SIG-M5 (cell line): ENCODE results near the gene AKT1.
"Not testable (repeated sequence)": the region's sequence is repeated elsewhere in the genome, so short reads cannot be mapped to it uniquely, and the experiment has no call there.

ENCODE experiments used
- DNase-seq: peaks from one replicate; lab custom pipeline; 2025; lab: John Stamatoyannopoulos, UW

AKT1 gene

DNA sequence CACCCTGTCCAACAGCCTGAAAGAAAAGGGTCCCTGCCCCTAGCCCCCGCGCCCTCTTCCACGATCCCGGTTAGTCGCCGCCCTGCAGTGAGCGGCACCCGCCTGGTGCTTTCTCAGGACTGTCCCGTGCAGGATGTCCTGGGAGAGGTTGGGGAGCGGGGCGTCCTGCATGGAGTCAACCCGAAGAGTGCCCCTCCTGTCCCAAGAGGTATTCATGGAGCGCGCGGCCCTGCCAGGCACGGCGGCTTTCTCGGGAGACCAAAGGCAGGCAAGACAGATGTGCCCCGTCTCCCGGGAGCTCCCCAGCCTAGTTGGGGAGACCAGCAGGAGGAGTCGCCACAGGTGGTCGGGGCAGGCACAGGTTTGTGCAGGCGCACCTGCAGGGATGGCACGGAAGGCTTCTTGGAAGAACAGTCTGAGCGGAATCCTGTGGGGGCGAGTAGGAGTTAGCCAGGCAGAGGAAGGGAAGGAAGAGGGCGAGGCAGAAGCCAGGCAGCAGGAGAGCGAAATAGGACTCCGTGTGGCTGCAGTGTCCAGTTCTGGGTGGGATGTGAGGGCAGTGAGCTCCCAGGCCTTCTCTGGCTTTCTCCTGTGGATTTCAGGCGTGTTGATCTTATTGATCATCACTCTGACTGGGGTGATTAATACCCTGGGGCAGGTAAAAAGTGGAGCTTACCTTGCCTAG is 41.9 kb downstream of the AKT1 start:
- no peak for DNase-seq

DNA sequence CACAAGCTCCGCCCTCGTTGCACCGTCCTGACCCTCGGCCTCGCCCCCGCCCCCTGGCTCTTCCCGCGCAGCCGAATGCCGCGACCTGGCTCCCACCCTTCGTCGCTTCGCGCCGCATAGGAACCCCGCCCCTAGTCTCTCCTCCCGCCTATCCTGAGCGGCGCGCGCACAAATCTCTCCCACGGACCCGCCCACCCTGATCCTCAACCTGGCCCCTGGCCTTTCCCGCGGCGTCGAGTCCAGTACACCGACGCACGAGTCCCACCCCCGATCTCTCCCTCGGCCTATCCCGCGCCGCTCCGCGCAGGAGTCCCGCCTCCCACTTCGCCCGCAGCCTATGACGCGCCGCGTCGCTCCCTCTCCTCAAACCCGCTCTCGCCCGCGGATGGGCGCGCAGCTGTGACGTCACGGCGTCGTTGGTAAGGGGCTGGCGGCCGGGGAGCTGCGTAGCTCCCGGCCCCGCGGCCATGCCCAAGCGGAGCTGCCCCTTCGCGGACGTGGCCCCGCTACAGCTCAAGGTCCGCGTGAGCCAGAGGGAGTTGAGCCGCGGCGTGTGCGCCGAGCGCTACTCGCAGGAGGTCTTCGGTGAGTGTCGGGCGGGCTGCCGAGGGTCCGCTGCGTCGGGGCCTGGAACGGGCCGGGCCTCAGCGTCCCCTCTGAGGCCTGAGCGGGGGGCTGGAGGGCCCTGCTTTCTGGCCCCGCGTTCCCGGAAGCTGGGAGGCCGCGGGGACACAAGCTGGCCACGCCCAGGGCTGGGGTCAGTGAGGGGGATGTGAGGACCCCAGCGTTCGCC is 42.6 kb downstream of the AKT1 start, which contains the start of gene SIVA1:
Gene SIVA1, plus strand, starts transcription at position 413 of the 793 bp plus-strand sequence. Its CDS starts 55 bp downstream, at position 468.
- DNase-seq, result peak; percentile 99

DNA sequence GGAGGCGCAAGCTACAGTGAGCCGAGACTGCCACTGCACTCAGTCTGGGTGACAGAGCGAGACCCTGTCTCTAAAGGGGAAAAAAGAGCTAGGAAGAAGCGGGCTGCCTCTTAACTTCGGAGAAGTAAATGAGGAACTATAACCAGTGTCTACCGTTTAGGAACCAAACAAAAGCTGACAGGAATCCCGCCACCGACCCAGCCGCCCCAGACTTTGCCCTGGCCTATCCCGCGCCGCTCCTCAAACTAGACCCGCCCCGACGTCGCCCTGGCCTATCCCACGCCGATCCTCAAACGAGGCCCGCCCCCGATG is 43.2 kb downstream of the AKT1 start:
- DNase-seq, result peak; percentile 99

DNA sequence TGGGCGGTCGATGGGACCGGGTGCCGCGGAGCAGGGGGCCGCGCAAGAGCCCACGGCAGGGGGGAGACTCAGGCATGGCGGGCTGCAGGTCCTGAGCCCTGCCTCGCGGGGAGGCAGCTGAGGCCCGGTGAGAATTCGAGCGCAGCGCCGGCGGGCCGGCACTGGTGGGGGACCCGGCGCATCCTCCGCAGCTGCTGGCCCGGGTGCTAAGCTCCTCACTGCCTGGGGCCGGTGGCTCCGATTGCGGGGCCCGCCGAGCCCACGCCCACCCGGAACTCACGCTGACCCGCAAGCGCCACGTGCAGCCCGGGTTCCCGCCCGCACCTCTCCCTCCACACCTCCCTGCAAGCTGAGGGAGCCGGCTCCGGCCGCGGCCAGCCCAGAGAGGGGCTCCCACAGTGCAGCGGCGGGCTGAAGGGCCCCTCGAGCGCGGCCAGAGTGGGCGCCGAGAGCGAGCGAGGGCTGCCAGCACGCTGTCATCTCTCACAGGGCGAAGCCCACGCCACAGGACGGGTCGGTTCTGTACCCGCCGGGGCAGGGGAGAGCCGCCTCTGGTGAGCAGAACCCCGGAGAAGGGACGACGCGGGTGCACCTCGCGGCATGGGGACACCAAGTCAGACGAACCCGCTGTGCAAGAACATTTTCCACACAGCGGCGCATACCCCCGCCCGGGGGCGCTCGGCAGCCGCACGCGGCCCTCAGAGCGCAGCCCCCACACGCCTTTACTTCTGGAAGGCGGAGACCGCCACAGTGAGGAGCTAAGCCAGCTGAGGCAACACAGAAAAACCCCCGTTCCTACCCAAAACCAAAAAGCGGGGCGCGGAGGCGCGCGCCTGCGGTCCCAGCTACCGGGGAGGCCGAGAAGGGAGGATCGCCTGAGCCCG is 43.8 kb downstream of the AKT1 start:
- DNase-seq, result no peak

DNA sequence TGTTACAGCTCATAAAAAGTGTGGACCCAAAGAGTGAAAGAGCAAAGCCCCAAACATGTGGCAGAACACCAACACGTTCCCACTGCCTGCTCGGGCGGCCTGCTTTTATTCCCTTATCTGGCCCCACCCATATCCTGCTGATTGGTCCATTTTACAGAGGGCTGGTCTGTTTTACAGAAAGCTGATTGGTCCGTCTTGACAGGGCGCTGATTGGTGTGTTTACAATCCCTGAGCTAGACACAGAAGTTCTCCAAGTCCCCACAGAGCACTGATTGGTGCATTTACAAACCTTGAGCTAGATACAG is 44.8 kb downstream of the AKT1 start:
- not testable (repeated sequence) for DNase-seq

DNA sequence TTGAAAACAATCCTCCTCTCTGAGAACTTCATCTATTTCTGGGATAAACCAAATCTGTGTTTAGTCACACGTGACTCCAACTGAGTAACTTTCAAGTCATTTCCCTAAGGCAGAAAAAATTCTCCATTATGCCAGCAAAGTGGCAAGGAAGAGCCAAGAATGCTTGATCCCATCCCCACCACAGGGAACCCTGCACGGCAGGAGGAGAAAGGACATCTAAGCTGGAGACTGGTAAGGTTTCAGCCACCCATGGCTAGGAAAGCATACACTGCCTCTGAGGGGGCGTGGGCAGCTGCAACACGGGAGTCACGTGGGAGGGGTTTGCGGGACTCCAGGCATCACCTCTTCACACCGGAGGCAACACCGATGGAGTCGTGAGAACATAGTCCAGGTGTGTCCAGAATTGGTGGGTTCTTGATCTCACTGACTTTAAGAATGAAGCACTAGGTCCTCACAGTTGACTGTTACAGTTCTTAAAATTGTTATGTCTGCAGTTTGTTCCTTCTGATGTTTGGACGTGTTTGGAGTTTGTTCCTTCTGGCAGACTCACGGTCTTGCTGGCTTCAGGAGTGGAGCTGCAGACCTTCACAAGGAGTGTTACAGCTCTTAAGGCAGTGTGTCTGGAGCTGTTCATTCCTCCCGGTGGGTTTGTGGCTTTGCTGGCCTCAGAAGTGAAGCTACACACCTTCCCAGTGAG is 45.3 kb downstream of the AKT1 start:
- DNase-seq, result no peak

DNA sequence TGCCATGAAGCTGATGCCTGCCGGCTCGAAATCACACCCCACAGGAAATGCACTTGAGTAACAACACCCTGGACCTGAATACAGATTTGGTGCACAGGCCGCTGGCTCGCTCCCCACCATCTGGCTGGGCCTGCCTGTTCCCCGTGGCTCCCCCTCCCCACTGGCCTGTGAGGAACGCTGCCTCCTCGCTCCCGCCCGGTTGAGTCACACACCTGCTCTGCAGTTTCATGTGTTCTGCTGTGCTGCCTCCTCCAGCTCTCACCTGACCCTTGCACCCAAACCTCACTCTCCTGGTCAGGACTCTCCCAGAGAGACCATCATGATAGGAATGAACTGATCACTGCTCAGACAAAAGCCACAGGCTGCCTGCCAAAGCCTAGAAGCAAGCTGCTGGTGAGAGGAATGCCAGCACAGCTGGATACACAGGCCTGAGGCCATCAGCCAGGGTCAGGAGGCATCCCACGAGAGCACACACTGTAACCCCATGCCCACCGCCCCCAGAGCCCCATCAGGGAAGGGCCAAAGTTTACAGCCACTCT is 46.4 kb downstream of the AKT1 start:
- DNase-seq, result no peak

DNA sequence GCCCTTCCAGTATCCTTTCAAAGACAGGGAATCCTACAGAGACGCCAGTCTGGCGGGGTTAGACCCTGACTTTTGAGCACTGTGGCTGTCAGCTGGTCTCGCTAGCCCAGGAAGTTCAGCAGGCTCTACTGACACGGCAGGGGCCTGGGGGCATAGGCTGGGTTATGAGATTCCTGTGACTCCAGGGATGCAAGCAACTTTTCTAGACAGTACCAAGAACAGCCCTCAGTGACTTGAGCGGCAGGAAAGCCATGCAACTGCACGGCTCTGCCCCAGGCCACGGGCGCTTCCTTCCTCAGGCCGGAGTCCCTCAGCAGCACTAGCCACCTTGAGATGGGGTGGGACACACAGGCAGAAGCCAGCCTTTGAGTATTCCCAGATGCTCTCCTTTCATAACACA is 47.7 kb downstream of the AKT1 start:
- DNase-seq, result no peak

DNA sequence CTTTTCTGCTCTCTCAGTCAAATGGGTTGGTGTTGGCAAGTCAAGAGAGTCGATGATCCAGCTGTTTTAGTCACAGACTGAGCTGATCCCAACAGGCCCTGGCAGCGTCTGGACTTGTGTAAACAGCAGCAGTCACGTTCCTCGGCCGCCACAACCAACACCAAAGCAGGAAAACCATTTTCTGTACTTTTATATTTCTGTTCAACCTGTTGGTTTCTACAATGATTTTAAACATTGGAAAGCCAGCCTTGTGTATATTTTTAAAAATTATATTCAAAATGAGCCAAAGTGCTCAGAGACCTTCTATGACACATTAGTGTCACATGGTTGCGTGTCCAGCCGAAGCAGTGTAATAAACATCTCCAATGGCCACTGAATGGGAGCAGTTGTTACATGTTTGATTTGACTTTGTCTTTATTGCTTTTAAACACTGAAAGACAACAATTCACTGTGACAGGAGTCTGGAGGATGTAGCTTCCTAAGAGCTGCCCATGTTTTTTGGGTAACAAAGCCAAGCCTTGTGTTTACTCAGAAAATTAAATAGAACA is 48.5 kb downstream of the AKT1 start:
- no peak for DNase-seq

DNA sequence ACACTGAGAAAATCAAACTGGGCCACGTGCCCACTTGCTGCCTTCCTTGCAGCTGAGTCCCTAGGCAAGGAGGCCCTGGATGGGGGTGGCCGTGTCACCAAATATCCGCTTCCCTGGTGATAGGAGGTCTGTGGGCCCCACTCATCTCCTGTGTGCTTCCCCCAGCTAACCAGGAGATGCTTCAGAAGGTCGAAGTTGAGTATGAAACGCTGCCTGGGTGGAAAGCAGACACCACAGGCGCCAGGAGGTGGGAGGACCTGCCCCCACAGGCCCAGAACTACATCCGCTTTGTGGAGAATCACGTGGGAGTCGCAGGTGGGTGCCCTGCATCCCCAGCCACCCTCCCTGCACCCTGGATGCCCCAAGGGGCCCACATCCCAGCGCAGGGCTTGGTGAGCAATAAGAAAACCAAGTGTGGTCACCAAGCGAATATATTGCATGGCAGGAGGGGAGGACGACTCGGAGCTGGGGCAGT is 49.4 kb downstream of the AKT1 start:
- no peak for DNase-seq

DNA sequence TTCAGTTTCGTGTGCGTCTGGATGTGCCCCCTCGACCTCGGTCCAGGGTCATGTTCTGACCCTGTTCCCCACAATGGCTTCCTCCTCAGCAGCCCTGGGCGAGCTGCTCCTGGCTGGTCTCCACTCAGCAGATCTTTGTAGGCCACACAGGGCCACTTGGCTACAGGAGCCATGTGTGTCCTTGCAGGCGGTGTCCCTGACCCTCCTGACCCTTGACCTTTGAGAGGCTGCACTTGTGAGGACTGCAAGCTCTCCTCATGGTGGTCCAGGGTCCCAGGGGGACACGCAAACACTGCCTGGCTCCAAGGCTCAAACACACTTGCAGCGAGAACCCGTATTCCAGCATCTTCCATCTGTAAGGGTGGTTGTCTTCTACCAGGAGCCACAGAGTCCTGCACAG is 50.1 kb downstream of the AKT1 start:
- no peak for DNase-seq

DNA sequence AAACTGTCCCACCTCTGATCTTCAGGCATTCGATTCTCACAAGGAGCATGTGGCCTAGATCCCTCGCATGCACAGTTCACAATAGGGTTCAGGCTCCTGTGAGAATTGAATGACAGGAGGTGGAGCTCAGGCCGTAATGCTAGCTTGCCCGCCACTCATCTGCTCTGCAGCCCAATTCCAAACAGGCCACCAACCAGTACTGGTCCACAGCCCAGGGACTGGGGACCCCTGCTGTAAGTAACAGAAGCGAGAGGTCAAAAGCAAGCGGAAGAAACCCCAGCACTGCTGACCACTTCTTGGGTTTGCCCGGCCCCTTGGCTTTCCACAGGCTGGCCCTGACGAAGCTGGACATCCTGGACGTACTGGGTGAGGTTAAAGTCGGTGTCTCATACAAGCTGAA is 51.1 kb downstream of the AKT1 start:
- no peak for DNase-seq

DNA sequence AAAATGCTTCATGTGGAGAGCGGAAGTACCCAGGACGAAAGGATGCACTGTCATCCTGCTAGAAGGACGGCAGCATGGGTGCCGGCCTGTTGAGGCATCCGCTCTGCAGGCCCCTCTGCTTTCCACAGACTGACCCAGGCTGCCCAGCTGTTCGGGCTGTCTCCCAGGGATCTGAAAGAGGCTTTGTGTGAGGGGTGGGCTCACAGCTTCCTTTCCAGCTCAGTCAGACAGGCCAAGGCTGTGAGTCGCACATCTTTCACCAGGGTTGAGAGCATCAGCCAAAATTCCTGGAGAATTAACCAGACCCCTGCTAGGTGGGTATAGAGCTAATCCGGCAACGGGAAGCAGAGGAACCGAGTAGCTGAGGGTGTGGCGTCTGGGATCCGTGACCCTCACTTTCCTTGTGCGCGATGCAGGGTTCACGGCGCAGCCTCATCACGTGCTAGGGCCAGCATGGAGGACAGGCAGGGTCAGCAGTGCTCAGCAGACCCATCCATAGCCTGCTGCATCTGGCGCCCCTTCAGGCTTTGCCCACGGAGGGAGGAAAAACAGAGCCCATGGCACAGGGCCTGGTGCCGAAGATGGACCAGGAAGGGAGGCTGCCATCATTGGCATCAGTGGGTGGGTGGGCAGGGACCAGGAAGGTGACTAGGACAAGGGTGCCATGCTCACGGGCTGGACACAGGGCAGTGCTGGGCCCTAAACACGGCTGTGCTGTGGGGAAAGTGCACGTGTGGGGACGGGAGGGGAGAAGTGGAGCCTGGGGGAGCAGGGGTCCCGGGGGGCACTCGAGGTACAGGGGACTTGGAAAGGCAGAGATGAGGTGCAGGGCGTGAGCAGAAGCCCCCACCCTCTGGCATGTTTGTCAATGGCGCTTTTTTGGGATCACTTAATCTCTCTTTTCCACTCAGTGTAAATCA is 51.8 kb downstream of the AKT1 start:
- no peak for DNase-seq

DNA sequence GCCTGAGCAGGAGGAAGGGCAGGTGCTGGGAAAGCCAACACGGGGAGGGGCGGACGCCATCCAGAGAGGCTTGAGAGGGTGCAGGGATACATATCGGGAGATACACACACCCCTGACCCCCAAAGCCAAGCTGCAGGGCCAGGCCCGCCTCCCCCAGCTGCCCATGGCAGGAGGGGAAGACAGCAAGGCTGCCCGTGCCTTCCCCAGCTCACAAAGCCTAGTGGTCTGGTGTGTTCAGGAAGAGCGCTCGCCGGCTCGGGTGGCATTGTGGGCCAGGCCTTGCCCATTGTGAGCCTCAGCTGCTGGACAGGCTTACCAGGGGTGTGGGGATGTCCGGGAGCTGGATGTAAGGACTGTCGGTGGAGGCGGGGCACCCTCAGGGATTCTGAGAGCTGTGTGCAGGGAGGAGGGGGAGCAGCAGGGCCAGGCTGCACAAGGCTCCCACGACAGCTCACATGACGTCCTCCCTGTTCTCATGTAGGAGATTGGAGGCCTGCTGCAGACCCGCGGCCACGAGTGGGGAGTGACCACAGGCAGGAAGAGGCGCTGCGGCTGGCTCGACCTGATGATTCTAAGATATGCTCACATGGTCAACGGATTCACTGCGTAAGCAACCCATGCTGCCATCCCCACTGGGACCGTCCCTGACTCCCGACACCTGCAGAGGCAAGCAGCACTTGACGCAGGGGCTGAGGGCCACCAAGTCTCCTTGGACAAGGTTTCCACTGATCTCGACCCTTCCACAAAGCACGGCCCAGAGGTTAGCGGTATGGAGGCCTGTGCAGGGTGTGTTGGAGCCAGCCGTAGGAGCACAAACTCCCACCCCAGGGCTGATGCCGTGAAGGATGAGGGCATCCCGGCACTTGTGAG is 52.7 kb downstream of the AKT1 start:
- no peak for DNase-seq

DNA sequence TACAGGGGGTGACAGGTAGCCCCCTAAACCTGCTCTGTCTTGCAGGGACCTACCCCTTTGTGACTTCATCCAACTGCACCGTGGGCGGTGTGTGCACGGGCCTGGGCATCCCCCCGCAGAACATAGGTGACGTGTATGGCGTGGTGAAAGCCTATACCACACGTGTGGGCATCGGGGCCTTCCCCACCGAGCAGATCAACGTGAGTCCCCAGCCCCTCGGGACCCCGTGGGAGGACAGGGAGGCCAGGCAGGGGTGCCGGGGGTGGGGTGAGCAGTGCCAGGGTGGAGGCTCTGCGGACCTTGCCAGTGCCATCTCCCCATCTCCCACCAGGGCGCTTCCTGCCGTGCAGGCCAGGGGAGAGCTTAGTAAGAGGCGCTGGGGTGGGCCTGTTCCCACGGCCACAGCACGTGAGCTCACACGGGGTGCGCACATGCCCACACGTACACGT is 53.7 kb downstream of the AKT1 start:
- DNase-seq, result no peak

DNA sequence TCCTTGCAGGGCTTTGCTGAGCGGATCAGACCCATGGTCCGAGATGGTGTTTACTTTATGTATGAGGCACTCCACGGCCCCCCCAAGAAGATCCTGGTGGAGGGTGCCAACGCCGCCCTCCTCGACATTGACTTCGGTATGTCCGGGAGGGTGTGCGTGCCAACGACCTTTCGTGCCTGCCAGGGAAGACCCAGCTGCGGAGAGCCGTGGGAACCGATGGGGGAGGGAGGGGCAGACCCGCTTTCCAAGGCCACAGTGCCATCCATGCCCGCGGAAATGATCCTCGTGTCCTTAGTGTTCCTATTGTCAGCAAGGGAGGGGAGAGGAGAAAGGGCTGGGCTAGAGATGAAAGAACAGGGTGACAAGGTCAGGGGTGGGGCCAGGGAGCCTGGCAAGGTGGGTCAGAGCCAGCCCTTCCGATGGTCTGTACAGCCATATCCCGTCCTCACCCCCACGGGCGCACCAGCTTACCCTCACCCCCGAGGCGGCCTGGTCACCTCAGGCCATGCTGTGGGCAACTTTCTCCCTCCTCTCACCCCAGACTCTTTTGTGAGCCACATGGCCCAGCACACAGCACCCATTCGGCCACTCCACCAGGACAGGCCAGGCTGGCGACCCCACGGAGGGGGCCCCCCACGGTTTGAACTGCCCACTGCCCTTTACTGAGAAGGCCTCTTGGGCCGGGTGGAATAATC is 54.3 kb downstream of the AKT1 start:
- no peak for DNase-seq

DNA sequence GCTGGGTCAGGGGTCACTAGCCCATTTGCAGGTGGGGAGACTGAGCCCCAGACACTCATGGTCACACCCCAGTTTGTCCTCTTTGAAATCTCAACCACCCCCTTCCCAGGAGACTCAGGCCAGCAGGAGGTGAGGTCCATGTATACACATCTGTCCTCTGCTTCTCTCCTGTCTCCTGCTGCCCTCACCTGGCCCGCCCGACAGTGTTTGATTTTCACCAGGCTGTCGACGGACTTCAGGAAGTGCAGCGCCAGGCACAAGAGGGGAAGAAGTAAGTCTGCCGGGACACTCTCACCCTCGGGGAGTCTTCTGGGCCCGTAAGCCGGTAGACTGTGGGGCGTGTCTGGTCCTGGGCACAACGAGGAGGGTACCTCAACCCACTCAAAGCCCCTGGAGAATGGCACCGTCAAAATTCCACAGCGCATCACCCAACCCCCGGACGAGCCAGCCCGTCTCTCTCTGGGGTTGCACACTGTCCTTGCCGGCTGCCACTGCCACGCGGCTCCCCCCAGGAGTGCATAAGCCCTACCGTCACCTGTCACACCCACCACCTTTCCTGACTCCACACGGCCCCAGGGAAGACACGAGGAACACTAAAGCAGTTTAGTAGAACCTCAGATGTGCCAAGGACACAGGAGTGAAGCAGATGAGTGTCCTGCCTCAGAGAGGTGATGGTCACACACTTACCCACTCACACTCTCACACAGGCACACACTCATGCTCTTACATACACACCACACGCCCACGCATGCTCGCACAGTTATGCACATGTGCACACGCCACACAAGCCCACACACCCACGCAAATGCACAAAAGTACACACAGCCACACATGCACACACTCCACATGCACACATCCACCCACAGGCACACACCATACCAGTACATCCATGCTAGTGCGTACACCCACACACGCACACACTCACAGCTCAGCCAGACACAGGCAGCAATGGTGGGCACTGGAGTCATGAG is 55.7 kb downstream of the AKT1 start:
- no peak for DNase-seq

DNA sequence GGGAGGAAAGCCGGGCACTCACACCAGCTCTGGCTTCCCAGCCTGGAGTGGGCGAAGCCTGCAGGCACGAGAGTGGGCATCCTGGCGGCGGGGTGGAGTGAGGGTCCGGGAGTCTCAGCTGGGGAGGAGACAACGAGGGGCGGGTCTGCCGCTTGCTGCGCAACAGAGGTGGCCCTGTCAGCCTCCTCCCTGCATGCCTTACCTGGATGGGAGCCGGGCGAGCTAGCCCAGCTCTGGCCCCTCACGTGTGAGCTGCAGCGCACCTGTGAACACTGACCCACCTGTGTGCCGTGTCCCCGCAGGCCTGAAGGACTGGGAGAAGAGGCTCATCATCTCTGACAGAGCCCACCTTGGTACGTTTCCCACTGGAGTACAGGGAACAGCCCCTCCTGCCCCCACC is 56.5 kb downstream of the AKT1 start:
- DNase-seq, result no peak
